ENCODE results near the gene OSBP.

GRCh38 chr11:59562292-59562691 is 53.3 kb downstream of the OSBP start:
- TF ChIP-seq, protein P1, sequence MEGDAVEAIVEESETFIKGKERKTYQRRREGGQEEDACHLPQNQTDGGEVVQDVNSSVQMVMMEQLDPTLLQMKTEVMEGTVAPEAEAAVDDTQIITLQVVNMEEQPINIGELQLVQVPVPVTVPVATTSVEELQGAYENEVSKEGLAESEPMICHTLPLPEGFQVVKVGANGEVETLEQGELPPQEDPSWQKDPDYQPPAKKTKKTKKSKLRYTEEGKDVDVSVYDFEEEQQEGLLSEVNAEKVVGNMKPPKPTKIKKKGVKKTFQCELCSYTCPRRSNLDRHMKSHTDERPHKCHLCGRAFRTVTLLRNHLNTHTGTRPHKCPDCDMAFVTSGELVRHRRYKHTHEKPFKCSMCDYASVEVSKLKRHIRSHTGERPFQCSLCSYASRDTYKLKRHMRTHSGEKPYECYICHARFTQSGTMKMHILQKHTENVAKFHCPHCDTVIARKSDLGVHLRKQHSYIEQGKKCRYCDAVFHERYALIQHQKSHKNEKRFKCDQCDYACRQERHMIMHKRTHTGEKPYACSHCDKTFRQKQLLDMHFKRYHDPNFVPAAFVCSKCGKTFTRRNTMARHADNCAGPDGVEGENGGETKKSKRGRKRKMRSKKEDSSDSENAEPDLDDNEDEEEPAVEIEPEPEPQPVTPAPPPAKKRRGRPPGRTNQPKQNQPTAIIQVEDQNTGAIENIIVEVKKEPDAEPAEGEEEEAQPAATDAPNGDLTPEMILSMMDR (IDR thresholded peaks at IDR 0.05): no peak
- TF ChIP-seq POLR2A (IDR thresholded peaks at IDR 0.05): no peak

Measured in esophagus squamous epithelium (tissue), 4 donors.